ENCODE data around the gene EHMT1. TPM values are rescaled to one million over a fixed set of nuclear protein-coding genes. Genes with fewer than 3 reads are reported as not detected.

EHMT1 gene
- total RNA-seq, 1 experiment from 2014 or later: 112 TPM

GRCh38 chr9:137603879-137604278 is 14.9 kb upstream of the EHMT1 start:
- Histone ChIP-seq H2BK120ac (ENCODE audit: low read depth, low read length, poor library complexity, severe bottlenecking) (no peak overlapping the region), H4K8ac (replicated peaks; ENCODE audit: insufficient read length, low read depth, low read length) (no peak overlapping the region), H3K23me2 (ENCODE audit: insufficient read length, low read depth, low read length, poor library complexity, severe bottlenecking) (peaks cover 7% of the 10 kb centered on the region), H2BK5ac (ENCODE audit: insufficient read length, low read length) (no peak overlapping the region), H3K9ac (ENCODE audit: extremely low read depth, insufficient read length, low read length) (no peak overlapping the region), H3K79me2 (ENCODE audit: insufficient read depth, low read length) (no peaks in the 10 kb centered on the region), H4K20me1 (ENCODE audit: control insufficient read depth, insufficient read depth, insufficient read length) (no peaks in the 10 kb centered on the region), H3K23ac (ENCODE audit: insufficient read length, low read depth, low read length) (no peak overlapping the region), H3K4me1 (ENCODE audit: insufficient read depth, low read length) (no peaks in the 10 kb centered on the region; the same call in 1 of the 2 replicates), H3K14ac (ENCODE audit: insufficient read depth, low read length) (no peak overlapping the region), H2BK12ac (ENCODE audit: insufficient read length, low read depth, low read length) (no peak overlapping the region), H3K18ac (ENCODE audit: insufficient read length, low read depth, low read length) (no peak overlapping the region), H2BK20ac (ENCODE audit: low read depth, low read length, poor library complexity, severe bottlenecking) (no peak overlapping the region), H3K27ac (ENCODE audit: insufficient read length, low read depth, low read length) (no peak overlapping the region), H2AFZ (ENCODE audit: low read length) (no peak overlapping the region), H3K79me1 (ENCODE audit: insufficient read depth, low read depth, low read length, poor library complexity, severe bottlenecking) (no peaks in the 10 kb centered on the region), H3T11ph (ENCODE audit: low read length) (no peak overlapping the region), H3K27me3 (ENCODE audit: insufficient read depth, low read length) (no peaks in the 10 kb centered on the region; the same call in 1 of the 2 replicates), H3K4ac (ENCODE audit: low read depth, low read length) (no peak overlapping the region), H4K91ac (ENCODE audit: insufficient read length, low read depth, low read length) (no peak overlapping the region), H2BK15ac (ENCODE audit: low read depth, low read length) (no peak overlapping the region), H3K4me2 (ENCODE audit: insufficient read depth, insufficient read length, low read length) (peak overlapping the region; percentile 33), H3K9me3 (ENCODE audit: control insufficient read depth, low read depth, low read length) (no peaks in the 10 kb centered on the region), H3K56ac (ENCODE audit: insufficient read length, low read depth, low read length) (no peak overlapping the region), H2AK5ac (ENCODE audit: insufficient read length, low read length) (no peak overlapping the region), H4K5ac (ENCODE audit: insufficient read length, low read depth, low read length) (no peak overlapping the region)
- peaks cover 20 to 29% of the 10 kb centered on the region in 2 experiments for H3K4me1 Mint-ChIP-seq
- WGBS (ENCODE audit: extremely low coverage, insufficient read length, low lambda C conversion rate): no CpG with 5 or more reads among the region's 13 CpGs
- H3K9me3 Mint-ChIP-seq: no peaks in the 10 kb centered on the region
- peaks cover 26% of the 10 kb centered on the region for H3K27me3 Mint-ChIP-seq (ENCODE audit: low read depth)
- no peak for TF ChIP-seq CTCF (conservative IDR thresholded peaks at IDR 0.05)
- H3K4me3 Mint-ChIP-seq: peak overlapping the region; percentile 54 to 73
- no peak for DNase-seq
- H3K27ac Mint-ChIP-seq: peak overlapping the region in 1 of 3 experiments; percentile 91; a peak in 1 of 7 replicates
- no peaks in the 10 kb centered on the region; a peak in 1 of 7 replicates for H3K36me3 Mint-ChIP-seq (ENCODE audit: insufficient read depth in 1 of 3, low read depth in 3 of 3)

Measured in H9 (cell line).